H9 (cell line): ENCODE results near the gene GABRB2. TPM values are rescaled to one million over a fixed set of nuclear protein-coding genes. Genes with fewer than 3 reads are reported as not detected.

Source experiments
- DNase-seq: peaks from one replicate; pipeline ENCODE4 v3.0.0-alpha.2; 2017
- H2AFZ ChIP-seq: one replicate; pipeline ENCODE4 v1.6.1; 2013; ENCODE audit warnings: mild to moderate bottlenecking, low read length, control low read depth, moderate library complexity
- H2AK5ac ChIP-seq: 2 replicates; pipeline ENCODE4 v1.6.1; 2013; ENCODE audit warnings: low read length, control low read depth, mixed read lengths; ENCODE audit not compliant: insufficient read length
- H2BK120ac ChIP-seq: one replicate; pipeline ENCODE4 v1.6.1; 2013; ENCODE audit warnings: low read depth, mild to moderate bottlenecking, low read length, control low read depth, inconsistent platforms; ENCODE audit not compliant: poor library complexity, severe bottlenecking
- H2BK12ac ChIP-seq: 2 replicates; pipeline ENCODE4 v1.6.1; 2013; ENCODE audit warnings: low read length, control low read depth, mixed read lengths, low read depth; ENCODE audit not compliant: insufficient read length
- H2BK15ac ChIP-seq: 2 replicates; pipeline ENCODE4 v1.6.1; 2013; ENCODE audit warnings: low read depth, low read length, control low read depth
- H2BK20ac ChIP-seq: one replicate; pipeline ENCODE4 v1.6.1; 2013; ENCODE audit warnings: low read depth, mild to moderate bottlenecking, low read length, control low read depth, inconsistent platforms; ENCODE audit not compliant: poor library complexity, severe bottlenecking
- H2BK5ac ChIP-seq: 2 replicates; pipeline ENCODE4 v1.6.1; 2013; ENCODE audit warnings: low read length, control low read depth, mixed read lengths; ENCODE audit not compliant: insufficient read length
- H3K14ac ChIP-seq: 2 replicates; pipeline ENCODE4 v1.6.1; 2013; ENCODE audit warnings: low read length, control low read depth; ENCODE audit not compliant: insufficient read depth
- H3K18ac ChIP-seq: 2 replicates; pipeline ENCODE4 v1.6.1; 2013; ENCODE audit warnings: low read depth, mild to moderate bottlenecking, mixed read lengths, low read length, control low read depth; ENCODE audit not compliant: insufficient read length
- H3K23ac ChIP-seq: 2 replicates; pipeline ENCODE4 v1.6.1; 2013; ENCODE audit warnings: low read length, control low read depth, mixed read lengths, low read depth; ENCODE audit not compliant: insufficient read length
- H3K23me2 ChIP-seq: 2 replicates; pipeline ENCODE4 v1.6.1; 2013; ENCODE audit warnings: low read depth, mild to moderate bottlenecking, mixed read lengths, low read length, control low read depth; ENCODE audit not compliant: insufficient read length, poor library complexity, severe bottlenecking
- H3K27ac ChIP-seq: 2 replicates; pipeline ENCODE4 v1.5.1; 2013; ENCODE audit warnings: low read length, control low read depth, mixed read lengths, low read depth; ENCODE audit not compliant: insufficient read length
- H3K27me3 ChIP-seq: 2 replicates; pipeline ENCODE4 v1.6.1; 2013; ENCODE audit warnings: low read length, control low read depth, inconsistent platforms; ENCODE audit not compliant: insufficient read depth
- H3K4ac ChIP-seq: 2 replicates; pipeline ENCODE4 v1.6.1; 2013; ENCODE audit warnings: low read depth, mild to moderate bottlenecking, control low read depth, inconsistent platforms, low read length, moderate library complexity
- H3K4me1 ChIP-seq: 2 replicates; pipeline ENCODE4 v1.6.1; 2013; ENCODE audit warnings: low read length, control low read depth, inconsistent platforms; ENCODE audit not compliant: insufficient read depth
- H3K4me2 ChIP-seq: 2 replicates; pipeline ENCODE4 v1.6.1; 2013; ENCODE audit warnings: low read length, control low read depth, mixed read lengths; ENCODE audit not compliant: insufficient read length, insufficient read depth
- H3K56ac ChIP-seq: 2 replicates; pipeline ENCODE4 v1.6.1; 2013; ENCODE audit warnings: low read depth, mild to moderate bottlenecking, mixed read lengths, low read length, control low read depth; ENCODE audit not compliant: insufficient read length
- H3K79me1 ChIP-seq: 2 replicates; pipeline ENCODE4 v1.6.1; 2013; ENCODE audit warnings: low read depth, mild to moderate bottlenecking, moderate library complexity, low read length, control low read depth, inconsistent platforms; ENCODE audit not compliant: insufficient read depth, poor library complexity, severe bottlenecking
- H3K79me2 ChIP-seq: 2 replicates; pipeline ENCODE4 v1.6.1; 2013; ENCODE audit warnings: low read length, control low read depth, inconsistent platforms; ENCODE audit not compliant: insufficient read depth
- H3K9ac ChIP-seq: 2 replicates; pipeline ENCODE4 v1.6.1; 2013; ENCODE audit warnings: low read length, control low read depth, mixed read lengths; ENCODE audit not compliant: insufficient read length; ENCODE audit errors: extremely low read depth
- H3K9me3 ChIP-seq: one replicate; pipeline ENCODE4 v1.6.1; 2013; ENCODE audit warnings: low read depth, low read length, inconsistent platforms; ENCODE audit not compliant: control insufficient read depth
- H3T11ph ChIP-seq: one replicate; pipeline ENCODE4 v1.6.1; 2013; ENCODE audit warnings: mild to moderate bottlenecking, low read length, control low read depth, inconsistent platforms
- H4K20me1 ChIP-seq: one replicate; pipeline ENCODE4 v1.6.1; 2013; ENCODE audit not compliant: control insufficient read depth, insufficient read length, insufficient read depth
- H4K5ac ChIP-seq: 2 replicates; pipeline ENCODE4 v1.6.1; 2013; ENCODE audit warnings: low read depth, mild to moderate bottlenecking, mixed read lengths, low read length, control low read depth; ENCODE audit not compliant: insufficient read length
- H4K8ac ChIP-seq: replicated peaks from 2 replicates; pipeline ENCODE4 v1.6.1; 2013; ENCODE audit warnings: low read length, control low read depth, mixed read lengths, low read depth; ENCODE audit not compliant: insufficient read length
- H4K91ac ChIP-seq: 2 replicates; pipeline ENCODE4 v1.6.1; 2013; ENCODE audit warnings: low read depth, mild to moderate bottlenecking, moderate library complexity, mixed read lengths, low read length, control low read depth; ENCODE audit not compliant: insufficient read length
- H3K27ac Mint-ChIP-seq, 3 experiments: 2 replicates in 2 of 3; 3 replicates in 1 of 3; pipeline ENCODE4 v1.8.0; 2020 to 2021; ENCODE audit warnings: mixed read lengths in 3 of 3, mild to moderate bottlenecking in 1 of 3, moderate library complexity in 1 of 3
- H3K27me3 Mint-ChIP-seq: 2 replicates; pipeline ENCODE4 v1.8.0; 2021; ENCODE audit warnings: low read depth, mild to moderate bottlenecking, moderate library complexity, mixed read lengths
- H3K36me3 Mint-ChIP-seq, 3 experiments: 2 replicates in 2 of 3; 3 replicates in 1 of 3; pipeline ENCODE4 v1.8.0; 2020 to 2021; ENCODE audit warnings: low read depth in 3 of 3, mixed read lengths in 3 of 3; ENCODE audit not compliant: insufficient read depth in 1 of 3
- H3K4me1 Mint-ChIP-seq, 2 experiments: 2 replicates each; pipeline ENCODE4 v1.8.0; 2020; ENCODE audit warnings: mixed read lengths in 2 of 2
- H3K4me3 Mint-ChIP-seq, 2 experiments: 2 replicates in 1 of 2; 3 replicates in 1 of 2; pipeline ENCODE4 v1.8.0; 2020 to 2021; ENCODE audit warnings: mild to moderate bottlenecking in 2 of 2, mixed read lengths in 2 of 2, moderate library complexity in 1 of 2
- H3K9me3 Mint-ChIP-seq, 2 experiments: 2 replicates in 1 of 2; 3 replicates in 1 of 2; pipeline ENCODE4 v1.8.0; 2020; ENCODE audit warnings: mild to moderate bottlenecking in 2 of 2, mixed read lengths in 2 of 2, moderate library complexity in 1 of 2
- CTCF ChIP-seq: fragments of 200-600 bp; sonication (generic); conservative IDR thresholded peaks from 3 replicates; pipeline ENCODE4 v1.8.0; 2021; ENCODE audit warnings: antibody characterized with exemption, mild to moderate bottlenecking
- WGBS: extraction: QIAGEN DNeasy Blood & Tissue Kit; methylation state at CpG from one replicate; pipeline ENCODE4 v1.1.7; 2013; ENCODE audit warnings: missing lambda C conversion rate, low lambda C conversion rate, mixed read lengths; ENCODE audit not compliant: insufficient read length; ENCODE audit errors: extremely low coverage; 5-methylcytosine and 5-hydroxymethylcytosine counted together
- total RNA-seq: library from RNA; stranded (reverse); gene quantifications from 2 replicates; pipeline ENCODE4 v1.2.1, GENCODE V29; 2021

The GABRB2 gene
- total RNA-seq, 1 experiment from 2014 or later, result 0.20 TPM

GRCh38 chr5:161288071-161288470, 258.5 kb downstream of the GABRB2 start:
- Histone ChIP-seq H3K4me1 (no peaks in the 10 kb centered on the region), H2BK5ac (no peak overlapping the region), H2AFZ (no peak overlapping the region), H4K20me1 (no peaks in the 10 kb centered on the region), H3K4me2 (no peak overlapping the region), H3K23me2 (no peaks in the 10 kb centered on the region), H3K79me1 (no peaks in the 10 kb centered on the region), H2BK120ac (no peak overlapping the region), H4K8ac (no peak overlapping the region), H3K9ac (no peak overlapping the region), H3K9me3 (no peaks in the 10 kb centered on the region), H3K23ac (no peak overlapping the region), H3K27ac (no peak overlapping the region), H2AK5ac (no peak overlapping the region), H3K18ac (no peak overlapping the region), H3K56ac (no peak overlapping the region), H3K27me3 (no peaks in the 10 kb centered on the region), H2BK20ac (no peak overlapping the region), H3K14ac (no peak overlapping the region), H4K91ac (no peak overlapping the region), H4K5ac (no peak overlapping the region), H3T11ph (no peak overlapping the region), H2BK12ac (no peak overlapping the region), H3K79me2 (no peaks in the 10 kb centered on the region), H3K4ac (no peak overlapping the region), H2BK15ac (no peak overlapping the region)
- no peaks in the 10 kb centered on the region for H3K36me3 Mint-ChIP-seq
- no peak for DNase-seq
- no peaks in the 10 kb centered on the region for H3K27me3 Mint-ChIP-seq
- no peak overlapping the region for H3K4me3 Mint-ChIP-seq
- H3K27ac Mint-ChIP-seq, result no peak overlapping the region
- no peak for TF ChIP-seq CTCF
- no peaks in the 10 kb centered on the region for H3K4me1 Mint-ChIP-seq
- H3K9me3 Mint-ChIP-seq, result no peaks in the 10 kb centered on the region
- WGBS, result no CpG with 5 or more reads among the region's 3 CpGs
